HG03064 (cell line): ENCODE measurements around the gene BAG3.

Experiments used
- ATAC-seq: cut with Tn5 transposase; IDR thresholded peaks from one replicate; pipeline ENCODE4 v1.9.1; 2021; ENCODE audit warnings: low read depth; ENCODE audit not compliant: unreplicated experiment

Gene BAG3

GRCh38 chr10:119725517-119725827, 74.3 kb downstream of the BAG3 start:
- no peak for ATAC-seq

DNA sequence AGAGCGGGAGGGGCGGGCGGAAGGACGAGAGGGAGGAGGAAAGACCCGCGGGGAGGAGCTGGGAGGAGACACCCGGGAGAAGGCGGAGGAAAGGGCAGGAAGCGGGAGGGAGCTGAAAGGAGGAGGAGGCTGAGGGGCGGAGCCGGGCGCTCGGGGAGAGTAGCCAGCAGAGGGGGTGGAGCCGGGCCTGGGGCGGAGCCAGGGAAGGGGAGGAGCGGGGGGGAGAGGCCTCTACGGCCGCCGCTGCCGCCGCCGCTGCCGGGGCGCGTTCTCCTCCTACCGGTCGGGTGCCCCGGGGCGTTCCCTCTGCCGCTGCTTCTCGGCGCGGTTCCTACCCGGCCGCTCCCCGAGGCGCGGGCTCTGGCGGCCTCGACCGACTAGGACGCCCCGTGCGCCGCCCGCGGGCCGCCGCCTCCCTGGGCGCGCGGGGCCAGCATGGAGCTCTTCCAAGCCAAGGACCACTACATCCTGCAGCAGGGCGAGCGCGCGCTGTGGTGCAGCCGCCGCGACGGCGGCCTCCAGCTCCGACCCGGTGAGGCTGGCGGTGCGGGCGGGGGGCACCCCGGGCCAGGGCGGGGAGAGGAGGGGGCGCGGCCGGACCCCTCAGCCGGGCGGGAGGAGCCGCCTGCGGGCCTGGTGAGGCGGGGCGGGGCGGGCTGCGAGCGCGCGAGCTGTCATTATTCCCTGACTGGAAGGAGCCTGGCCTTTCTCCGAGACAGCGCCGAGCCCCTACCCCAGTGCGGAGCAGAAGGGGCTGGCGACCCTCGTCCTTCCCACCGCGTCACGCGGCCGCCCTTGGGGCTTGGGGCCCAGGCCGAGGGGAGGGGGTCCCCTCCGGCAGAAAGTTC, 74.9 kb downstream of the BAG3 start, which contains the start of gene INPP5F:
Gene INPP5F (plus strand): TSS at position 223 of the 848 bp plus-strand sequence. CDS start 213 bp downstream, at position 436.
- ATAC-seq = peak; percentile 79

- ATAC-seq = no peak
Observed at GRCh38 chr10:119726676-119727261, 75.6 kb downstream of the BAG3 start.
